Gastroesophageal sphincter (tissue), 2 donors: ENCODE measurements around the gene VCP.

Experiments
- EP300 ChIP-seq: sonication (generic); formaldehyde crosslinking; IDR thresholded peaks from one replicate; pipeline ENCODE4 v1.6.1; 2017; ENCODE audit warnings: antibody characterized with exemption, mild to moderate bottlenecking
- POLR2A ChIP-seq, 2 donors: fragments of 450-650 bp; IDR thresholded peaks; one replicate each; pipeline ENCODE4 v1.6.1; 2017; ENCODE audit warnings: antibody characterized with exemption in 2 of 2, mild to moderate bottlenecking in 2 of 2, moderate library complexity in 1 of 2
- POLR2AphosphoS5 ChIP-seq: sonication (generic); formaldehyde crosslinking; IDR thresholded peaks from one replicate; pipeline ENCODE4 v1.6.1; 2017; ENCODE audit warnings: antibody characterized with exemption

GRCh38 chr9:35033101-35033500 is 39.3 kb downstream of the VCP start:
- TF ChIP-seq POLR2A (IDR thresholded peaks at IDR 0.05) (no peak), EP300 (no peak), POLR2AphosphoS5 (no peak)
